Sigmoid colon (tissue), 4 donors: Measurements from ENCODE around the gene MTTP.

Source experiments
- CTCF ChIP-seq, 4 experiments: fragments of 450-650 bp in 3 of 4; fragments of 200-600 bp in 1 of 4; IDR thresholded peaks; one replicate each; pipeline ENCODE4 v1.5.1; 2016 to 2019; ENCODE audit warnings: antibody characterized with exemption in 4 of 4, mild to moderate bottlenecking in 3 of 4, moderate library complexity in 2 of 4
- EP300 ChIP-seq, 4 donors: sonication (generic); formaldehyde crosslinking; IDR thresholded peaks; one replicate each; pipeline ENCODE4 v1.6.1; 2017; ENCODE audit warnings: antibody characterized with exemption in 4 of 4
- POLR2AphosphoS5 ChIP-seq, 4 donors: sonication (generic); formaldehyde crosslinking; IDR thresholded peaks; one replicate each; pipeline ENCODE4 v1.6.1; 2017; ENCODE audit warnings: antibody characterized with exemption in 4 of 4

- no peak for TF ChIP-seq CTCF (IDR thresholded peaks at IDR 0.05)
- no peak for TF ChIP-seq EP300 (IDR thresholded peaks at IDR 0.05)
- TF ChIP-seq POLR2AphosphoS5 (IDR thresholded peaks at IDR 0.05), result no peak
These were observed 90.1 kb downstream of the MTTP start for GRCh38 chr4:99664716-99665115.
